Karpas-422 (cell line): ENCODE data around the gene UGCG. TPM values are rescaled to one million over a fixed set of nuclear protein-coding genes. Genes with fewer than 3 reads are reported as not detected.

Experiments
- small RNA-seq: library from RNA; depleted of rRNA; stranded (forward); fragments of <200 nt; gene quantifications from one replicate; pipeline ENCODE3, GENCODE V24; 2014
- total RNA-seq: library from RNA; depleted of rRNA; stranded (reverse); fragments of >200 nt; shearing (Covaris generic); gene quantifications from 2 replicates; pipeline ENCODE4 v1.2.3, GENCODE V29; 2014; ENCODE audit warnings: low replicate concordance; rRNA removed

The UGCG gene
- total RNA-seq, 1 experiment from 2014 or later = 24.2 TPM

Small RNA genes lying within 50 kb of the gene (small RNA-seq; reads per million reads assigned to genes)
- gene MIR4668 = not detected

Other genes with a start within 250 kb of the UGCG start
- 22.6 and 46.0 TPM in 2 replicates for gene GNG10, start 235.2 kb upstream of the UGCG start, total RNA-seq
- not detected in 2 replicates for gene SHOC1, start 101.9 kb upstream of the UGCG start, total RNA-seq